Endothelial cell of umbilical vein (primary cell): Measurements from ENCODE around the gene SHISA9. TPM values are rescaled to one million over a fixed set of nuclear protein-coding genes. Genes with fewer than 3 reads are reported as not detected.

Experiments used
- BruUV-seq: library from RNA; stranded (reverse); fragments of 400-500 nt; replicated peaks from 2 replicates; lab custom pipeline; 2021; lab: Mats Ljungman, UMichigan
- CTCF ChIA-PET: fragments of 300-600, 350-600 bp; sonication (Branson Sonifier 250); formaldehyde crosslinking; loops from one replicate; lab custom pipeline; 2021; ENCODE audit warnings: antibody characterized with exemption, inconsistent platforms; lab: Charles Lee
- POLR2A ChIA-PET: fragments of 300-600, 350-600 bp; sonication (Branson Sonifier 250); formaldehyde crosslinking; loops from one replicate; lab custom pipeline; 2021; ENCODE audit warnings: antibody characterized with exemption, inconsistent platforms; lab: Charles Lee
- DNase-seq: peaks from one replicate; pipeline ENCODE4 v3.0.0-alpha.2; 2011; ENCODE audit warnings: low read depth, low spot score
- FAIRE-seq: peaks from 2 replicates; lab custom pipeline; 2011; peaks lifted over from hg19 to GRCh38; lab: Jason Lieb, UNC
- H2AFZ ChIP-seq: 2 replicates; pipeline ENCODE4 v1.6.0; 2012; ENCODE audit warnings: low read depth, low read length, control low read depth, inconsistent platforms
- H3K27ac ChIP-seq: 2 replicates; pipeline ENCODE4 v1.5.1; 2011; ENCODE audit warnings: low read depth, mild to moderate bottlenecking, control low read depth, low read length, moderate library complexity; ENCODE audit not compliant: insufficient read depth
- H3K27me3 ChIP-seq, 2 experiments: 2 replicates each; pipeline versions ENCODE4 v1.6.0 to v1.6.1; 2011; ENCODE audit warnings: low read length in 2 of 2, mixed read lengths in 1 of 2; ENCODE audit not compliant: control insufficient read depth in 2 of 2, insufficient read depth in 2 of 2
- H3K36me3 ChIP-seq, 2 experiments: 2 replicates in 1 of 2; 3 replicates in 1 of 2; pipeline ENCODE4 v1.5.1; 2011; ENCODE audit warnings: low read length in 2 of 2, mild to moderate bottlenecking in 1 of 2, moderate library complexity in 1 of 2; ENCODE audit not compliant: control insufficient read depth in 2 of 2, insufficient read depth in 2 of 2; ENCODE audit errors: extremely low read depth in 1 of 2
- H3K4me1 ChIP-seq: 3 replicates; pipeline ENCODE4 v1.5.1; 2011; ENCODE audit warnings: mild to moderate bottlenecking, low read length; ENCODE audit not compliant: control insufficient read depth, insufficient read depth; ENCODE audit errors: extremely low read depth
- H3K4me2 ChIP-seq: 2 replicates; pipeline ENCODE4 v1.6.1; 2011; ENCODE audit warnings: low read length, control low read depth, mixed read lengths; ENCODE audit not compliant: insufficient read depth
- H3K4me3 ChIP-seq, 3 experiments: fragments of 200-600 bp in 1 of 3; sonication (generic), shearing (Covaris generic) in 1 of 3; replicated peaks in 1 of 3; 2 replicates each; pipeline ENCODE4 v1.5.1; 2011 to 2016; ENCODE audit warnings: control low read depth in 3 of 3, low read length in 3 of 3, mild to moderate bottlenecking in 2 of 3, inconsistent platforms in 1 of 3, low read depth in 1 of 3, moderate library complexity in 1 of 3; ENCODE audit not compliant: insufficient read depth in 1 of 3
- H3K79me2 ChIP-seq: 2 replicates; pipeline ENCODE4 v1.6.0; 2012; ENCODE audit warnings: low read length, inconsistent platforms; ENCODE audit not compliant: control insufficient read depth, insufficient read depth
- H3K9ac ChIP-seq: replicated peaks from 2 replicates; pipeline ENCODE3; 2011; ENCODE audit warnings: low read length, control low read depth; ENCODE audit not compliant: insufficient read depth; ENCODE audit errors: extremely low read depth
- H3K9me1 ChIP-seq: replicated peaks from 3 replicates; pipeline ENCODE4 v1.6.0; 2011; ENCODE audit warnings: mild to moderate bottlenecking, low read length; ENCODE audit not compliant: control insufficient read depth, insufficient read depth; ENCODE audit errors: extremely low read depth
- H3K9me3 ChIP-seq: replicated peaks from 2 replicates; pipeline ENCODE4 v1.5.1; 2012; ENCODE audit warnings: low read length, inconsistent platforms; ENCODE audit not compliant: control insufficient read depth, insufficient read depth
- H4K20me1 ChIP-seq: replicated peaks from 2 replicates; pipeline ENCODE3; 2011; ENCODE audit warnings: mild to moderate bottlenecking, low read length; ENCODE audit not compliant: control insufficient read depth, insufficient read depth; ENCODE audit errors: extremely low read depth
- GATA2 ChIP-seq: IDR thresholded peaks from 2 replicates; pipeline ENCODE4 v1.7.0; 2011; ENCODE audit warnings: low read depth, mild to moderate bottlenecking, moderate library complexity, mixed read lengths, low read length; ENCODE audit not compliant: insufficient read length, insufficient read depth
- POLR2AphosphoS5 ChIP-seq: IDR thresholded peaks from 2 replicates; pipeline ENCODE4 v1.6.1; 2012; ENCODE audit warnings: low read depth, mild to moderate bottlenecking, control low read depth, low read length, moderate library complexity; ENCODE audit not compliant: insufficient read depth
- dilution Hi-C: fragments of 300-500 bp; cut with MboI; formaldehyde crosslinking; loops from one replicate; pipeline ENCODE4 v1.15.0; 2019; ENCODE audit warnings: low sequenced_read_pairs; ENCODE audit not compliant: extremely low pct_ligation_motif_present
- intact Hi-C: fragments of 100-400 bp; cut with micrococcal nuclease; formaldehyde crosslinking; loops from one replicate; pipeline ENCODE4 v1.10.0; 2022
- polyA plus RNA-seq, 4 experiments: library from polyadenylated mRNA; depleted of rRNA in 3 of 4; stranded (reverse) in 3 of 4; unstranded in 1 of 4; fragments of >200 nt; gene quantifications; 2 replicates each; pipeline versions ENCODE4 v1.2.1 to v1.2.3, GENCODE V29; 2011 to 2012; ENCODE audit warnings: missing spikeins in 1 of 4
- total RNA-seq: library from RNA; stranded (reverse); gene quantifications from 2 replicates; pipeline ENCODE4 v1.2.3, GENCODE V29; 2021

SHISA9 gene
- total and polyA plus RNA-seq, 2 donors (not counting 3 experiments of a cell fraction or from before 2014, with no cell fraction given): not detected

DNA sequence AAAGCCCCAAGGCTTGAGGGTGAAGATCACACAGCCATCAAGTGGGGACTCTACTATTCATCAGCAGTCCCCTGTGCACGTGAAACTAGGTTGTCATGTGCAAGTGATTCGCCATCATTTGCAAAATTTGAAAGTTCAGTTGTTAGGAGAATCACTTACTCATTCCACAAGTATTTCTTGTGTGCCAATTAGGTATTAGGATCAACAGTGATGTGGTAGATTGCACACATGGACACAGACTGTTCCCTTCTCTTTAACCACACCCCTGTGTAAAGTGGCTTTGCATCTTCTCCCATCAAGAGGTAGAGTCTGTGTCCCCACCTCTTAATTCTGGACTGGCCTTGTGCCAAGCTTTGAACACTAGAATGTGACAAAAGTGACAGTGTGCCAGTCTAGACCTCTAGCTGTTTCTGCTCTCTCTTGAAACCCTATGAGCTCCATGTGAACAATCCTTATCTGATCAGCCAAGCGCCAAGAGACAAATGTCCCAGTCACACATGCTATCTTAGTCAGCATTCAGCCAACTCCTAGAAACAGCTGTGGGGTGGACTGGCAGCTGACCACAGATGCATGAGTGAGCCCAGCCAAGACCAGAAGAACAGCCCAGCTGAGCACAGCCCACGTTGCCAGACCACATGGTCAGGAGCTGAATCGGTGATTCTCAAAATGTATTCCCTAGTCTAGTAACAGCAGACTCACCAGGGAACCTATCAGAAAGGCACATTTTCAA, 31.5 kb upstream of the SHISA9 start:
- peaks cover 5% of the 10 kb centered on the region for H3K4me1 ChIP-seq
- intact Hi-C loops: no loop called here
- no TSS peak for BruUV-seq
- no peak overlapping the region for H3K4me3 ChIP-seq
- FAIRE-seq (no peak), DNase-seq (no peak)
- no peaks in the 10 kb centered on the region for H4K20me1 ChIP-seq
- no peak overlapping the region for H2AFZ ChIP-seq
- no peaks in the 10 kb centered on the region for H3K36me3 ChIP-seq
- H3K4me2 ChIP-seq: no peak overlapping the region
- ChIA-PET CTCF (no interaction called here), POLR2A (no interaction called here)
- no peak for TF ChIP-seq POLR2AphosphoS5
- no peaks in the 10 kb centered on the region for H3K9me3 ChIP-seq
- dilution Hi-C loops: no loop called here
- no peaks in the 10 kb centered on the region for H3K9me1 ChIP-seq
- H3K27ac ChIP-seq: no peak overlapping the region
- no peak overlapping the region for H3K9ac ChIP-seq
- no peaks in the 10 kb centered on the region for H3K79me2 ChIP-seq
- H3K27me3 ChIP-seq: no peaks in the 10 kb centered on the region

DNA sequence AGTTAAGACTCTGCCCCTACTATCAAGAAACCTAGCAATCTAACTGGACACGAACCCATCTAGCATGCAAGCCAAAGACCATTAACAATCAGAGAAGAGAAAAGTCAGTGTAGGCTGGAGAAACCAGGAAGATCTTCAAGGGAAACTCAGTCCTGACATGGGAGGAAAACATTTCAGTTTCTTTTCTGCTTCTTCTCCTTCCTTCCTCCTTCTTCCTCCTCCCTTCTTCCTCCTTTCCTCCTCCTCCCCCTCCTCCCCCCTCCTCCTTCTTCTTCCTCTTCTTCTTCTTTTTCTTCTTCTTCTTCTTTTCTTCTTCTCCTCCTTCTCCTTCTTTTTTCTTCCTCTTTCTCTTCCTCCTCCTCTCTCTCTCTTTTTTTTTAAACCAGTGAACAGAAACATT, 29.6 kb upstream of the SHISA9 start:
- H3K9me1 ChIP-seq: no peaks in the 10 kb centered on the region
- H3K27ac ChIP-seq: no peak overlapping the region
- intact Hi-C loops (no loop called here), dilution Hi-C loops (no loop called here)
- H3K36me3 ChIP-seq: no peaks in the 10 kb centered on the region
- H3K4me2 ChIP-seq: no peak overlapping the region
- no peak for FAIRE-seq
- no peaks in the 10 kb centered on the region for H3K79me2 ChIP-seq
- no peaks in the 10 kb centered on the region for H3K9me3 ChIP-seq
- no peak overlapping the region for H3K9ac ChIP-seq
- ChIA-PET CTCF (no interaction called here), POLR2A (no interaction called here)
- DNase-seq: no peak
- no peaks in the 10 kb centered on the region for H4K20me1 ChIP-seq
- H3K4me1 ChIP-seq: peaks cover 5% of the 10 kb centered on the region
- no TSS peak for BruUV-seq
- H3K27me3 ChIP-seq: no peaks in the 10 kb centered on the region
- TF ChIP-seq GATA2: no peak
- H3K4me3 ChIP-seq: no peak overlapping the region
- H2AFZ ChIP-seq: no peak overlapping the region
